ENCODE results near the gene RXRA. TPM values are rescaled to one million over a fixed set of nuclear protein-coding genes. Genes with fewer than 3 reads are reported as not detected.

RXRA gene
- total and polyA plus RNA-seq, 3 experiments from 2014 or later, result 2.1 to 10.0 (median 9.9) TPM

- Mint-ChIP-seq H3K27me3 (no peaks in the 10 kb centered on the region), H3K36me3 (no peaks in the 10 kb centered on the region), H3K4me3 (peak overlapping the region; percentile 75 to 92 (median 84)), H3K4me1 (peaks cover 50 to 63% (median 50%) of the 10 kb centered on the region in 3 donors), H3K27ac (peak overlapping the region; percentile 85 to 99 (median 95)), H3K9me3 (peaks cover 0 to 3% (median 0%) of the 10 kb centered on the region in 5 donors)
- Histone ChIP-seq H3K9me3 (ENCODE audit: low read length) (no peaks in the 10 kb centered on the region), H3K4me3 (ENCODE audit: low read length) (peak overlapping the region; percentile 62), H3K4me1 (ENCODE audit: insufficient read depth, low read length) (peaks cover 55% of the 10 kb centered on the region), H3K27me3 (ENCODE audit: insufficient read depth, low read length, poor library complexity, severe bottlenecking) (no peaks in the 10 kb centered on the region), H3K27ac (ENCODE audit: low read depth, low read length) (peak overlapping the region; percentile 66), H3K36me3 (ENCODE audit: insufficient read depth, low read length) (no peaks in the 10 kb centered on the region)
- ChIA-PET CTCF (interaction anchor here (0.9 to 3.3 kb wide), 3 partner anchors 11 to 46 kb away, joined by 3 to 11 read pairs (median 4); no protein-coding TSS in a partner anchor), POLR2A (no interaction called here)
- peak; percentile 53 to 70 (median 64) for DNase-seq
Measured at GRCh38 chr9:134396825-134397224, 70.6 kb downstream of the RXRA start.

GRCh38 chr9:134398756-134399155 lies 72.5 kb downstream of the RXRA start:
- Mint-ChIP-seq H3K4me1 (peaks cover 37 to 56% (median 41%) of the 10 kb centered on the region in 3 donors), H3K27me3 (no peaks in the 10 kb centered on the region), H3K36me3 (no peaks in the 10 kb centered on the region), H3K9me3 (peaks cover 0 to 2% (median 0%) of the 10 kb centered on the region in 5 donors), H3K4me3 (peak overlapping the region in 1 of 7 donors; percentile 3), H3K27ac (peak overlapping the region in 5 of 8 donors; percentile 19 to 96 (median 47))
- Histone ChIP-seq H3K36me3 (ENCODE audit: insufficient read depth, low read length) (no peaks in the 10 kb centered on the region), H3K27me3 (ENCODE audit: insufficient read depth, low read length, poor library complexity, severe bottlenecking) (no peaks in the 10 kb centered on the region), H3K4me1 (ENCODE audit: insufficient read depth, low read length) (peaks cover 43% of the 10 kb centered on the region), H3K9me3 (ENCODE audit: low read length) (no peaks in the 10 kb centered on the region), H3K4me3 (ENCODE audit: low read length) (no peak overlapping the region), H3K27ac (ENCODE audit: low read depth, low read length) (no peak overlapping the region)
- no peak for DNase-seq
- ChIA-PET CTCF (no interaction called here), POLR2A (no interaction called here)

GRCh38 chr9:134399435-134400056 lies 73.3 kb downstream of the RXRA start:
- POLR2A ChIA-PET, result no interaction called here
- CTCF ChIA-PET, result no interaction called here
- H3K27ac ChIP-seq (ENCODE audit: low read depth, low read length), result no peak overlapping the region

DNA sequence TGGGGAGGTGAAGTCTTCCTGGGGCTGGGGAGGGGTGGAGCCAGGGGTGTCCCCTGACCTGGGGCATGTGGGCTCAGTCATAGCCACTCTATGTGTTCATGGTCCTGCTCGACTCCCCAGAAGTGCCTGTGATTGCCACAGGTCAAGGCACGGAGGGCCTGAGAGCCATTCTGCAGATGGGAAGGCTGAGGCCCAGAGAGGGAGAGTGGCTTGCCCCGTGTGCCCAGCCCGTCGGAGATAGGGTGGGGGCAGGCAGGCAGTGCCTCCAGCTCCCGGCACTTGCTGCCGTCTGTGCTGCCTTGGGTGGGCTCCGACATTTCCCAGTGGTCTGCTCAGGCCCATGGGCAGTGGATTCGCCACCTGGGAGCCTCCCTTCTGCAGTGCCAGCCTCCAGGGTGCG lies 74.0 kb downstream of the RXRA start:
- Mint-ChIP-seq H3K27ac (peak overlapping the region in 3 of 8 donors; percentile 19 to 96 (median 75)), H3K4me1 (peaks cover 40 to 53% (median 44%) of the 10 kb centered on the region in 3 donors), H3K36me3 (no peaks in the 10 kb centered on the region), H3K27me3 (no peaks in the 10 kb centered on the region), H3K9me3 (peaks cover 0 to 1% (median 0%) of the 10 kb centered on the region in 5 donors), H3K4me3 (no peak overlapping the region)
- ChIA-PET CTCF (no interaction called here), POLR2A (no interaction called here)
- H3K4me1 ChIP-seq (ENCODE audit: insufficient read depth, low read length), result peaks cover 55% of the 10 kb centered on the region
- no peak for DNase-seq
- no peaks in the 10 kb centered on the region for H3K27me3 ChIP-seq (ENCODE audit: insufficient read depth, low read length, poor library complexity, severe bottlenecking)
- no peaks in the 10 kb centered on the region for H3K36me3 ChIP-seq (ENCODE audit: insufficient read depth, low read length)
- no peaks in the 10 kb centered on the region for H3K9me3 ChIP-seq (ENCODE audit: low read length)
- no peak overlapping the region for H3K27ac ChIP-seq (ENCODE audit: low read depth, low read length)
- H3K4me3 ChIP-seq (ENCODE audit: low read length), result no peak overlapping the region

More at GRCh38 chr9:134399435-134400056, 73.3 kb downstream of the RXRA start:
- Mint-ChIP-seq H3K9me3 (peaks cover 0 to 1% (median 0%) of the 10 kb centered on the region in 5 donors), H3K4me3 (peak overlapping the region in 2 of 7 donors; percentile 48 to 59), H3K27me3 (no peaks in the 10 kb centered on the region), H3K27ac (peak overlapping the region in 5 of 8 donors; percentile 17 to 96 (median 83)), H3K36me3 (no peaks in the 10 kb centered on the region), H3K4me1 (peaks cover 37 to 56% (median 43%) of the 10 kb centered on the region in 3 donors)
- no peaks in the 10 kb centered on the region for H3K27me3 ChIP-seq (ENCODE audit: insufficient read depth, low read length, poor library complexity, severe bottlenecking)
- no peak overlapping the region for H3K4me3 ChIP-seq (ENCODE audit: low read length)
- no peak for DNase-seq
- no peaks in the 10 kb centered on the region for H3K9me3 ChIP-seq (ENCODE audit: low read length)
- H3K36me3 ChIP-seq (ENCODE audit: insufficient read depth, low read length), result no peaks in the 10 kb centered on the region
- H3K4me1 ChIP-seq (ENCODE audit: insufficient read depth, low read length), result peaks cover 48% of the 10 kb centered on the region

- no peak overlapping the region for H3K27ac ChIP-seq (ENCODE audit: low read depth, low read length)
- Mint-ChIP-seq H3K4me1 (peaks cover 37 to 52% (median 40%) of the 10 kb centered on the region in 3 donors), H3K36me3 (no peaks in the 10 kb centered on the region), H3K4me3 (no peak overlapping the region), H3K27me3 (peaks cover 0 to 2% of the 10 kb centered on the region in 2 donors), H3K9me3 (peaks cover 0 to 1% (median 0%) of the 10 kb centered on the region in 5 donors), H3K27ac (no peak overlapping the region)
- POLR2A ChIA-PET, result no interaction called here
- no peaks in the 10 kb centered on the region for H3K27me3 ChIP-seq (ENCODE audit: insufficient read depth, low read length, poor library complexity, severe bottlenecking)
- no peaks in the 10 kb centered on the region for H3K36me3 ChIP-seq (ENCODE audit: insufficient read depth, low read length)
- peaks cover 55% of the 10 kb centered on the region for H3K4me1 ChIP-seq (ENCODE audit: insufficient read depth, low read length)
- DNase-seq, result no peak
- H3K9me3 ChIP-seq (ENCODE audit: low read length), result no peaks in the 10 kb centered on the region
- CTCF ChIA-PET, result no interaction called here
- H3K4me3 ChIP-seq (ENCODE audit: low read length), result no peak overlapping the region
Measured at GRCh38 chr9:134401391-134401790, 75.1 kb downstream of the RXRA start.

- CTCF ChIA-PET, result interaction anchor here (2.0 kb wide), 1 partner anchor 41 kb away, joined by 4 read pairs; no protein-coding TSS in a partner anchor
- no peak overlapping the region for H3K4me3 Mint-ChIP-seq
- H3K4me1 Mint-ChIP-seq, result peaks cover 34 to 52% (median 39%) of the 10 kb centered on the region in 3 donors
- Histone ChIP-seq H3K27ac (ENCODE audit: low read depth, low read length) (no peak overlapping the region), H3K4me3 (ENCODE audit: low read length) (no peak overlapping the region), H3K4me1 (ENCODE audit: insufficient read depth, low read length) (peaks cover 55% of the 10 kb centered on the region), H3K9me3 (ENCODE audit: low read length) (no peaks in the 10 kb centered on the region), H3K27me3 (ENCODE audit: insufficient read depth, low read length, poor library complexity, severe bottlenecking) (no peaks in the 10 kb centered on the region), H3K36me3 (ENCODE audit: insufficient read depth, low read length) (no peaks in the 10 kb centered on the region)
- H3K9me3 Mint-ChIP-seq, result peaks cover 0 to 1% (median 0%) of the 10 kb centered on the region in 5 donors
- H3K36me3 Mint-ChIP-seq, result peaks cover 0 to 1% (median 0%) of the 10 kb centered on the region in 3 donors
- POLR2A ChIA-PET, result no interaction called here
- no peak overlapping the region for H3K27ac Mint-ChIP-seq
- peaks cover 0 to 3% of the 10 kb centered on the region in 2 donors for H3K27me3 Mint-ChIP-seq
- no peak for DNase-seq
Measured at GRCh38 chr9:134402182-134402581, 75.9 kb downstream of the RXRA start.

DNA sequence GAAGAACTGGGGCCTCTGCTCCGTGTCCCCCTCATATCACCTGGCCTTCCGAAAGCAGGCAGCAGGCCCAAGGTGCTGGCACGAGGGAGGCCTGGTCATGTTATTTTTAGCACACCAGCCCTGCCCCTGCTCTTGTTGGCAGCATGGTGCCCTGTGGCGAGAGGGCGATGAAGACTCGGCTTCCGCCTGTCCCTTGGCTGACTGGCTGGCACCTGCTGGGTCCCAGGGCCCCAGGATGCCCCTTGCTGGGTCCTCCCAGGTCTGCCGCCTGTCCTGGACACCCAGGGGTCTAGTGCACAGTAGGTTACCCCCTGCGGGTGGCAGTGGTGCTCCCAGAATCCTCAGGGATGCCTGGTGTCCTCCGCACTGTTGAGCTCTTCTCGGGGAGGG lies 77.0 kb downstream of the RXRA start:
- ChIA-PET POLR2A (interaction anchor here (1.4 kb wide), 1 partner anchor 11 kb away, joined by 6 read pairs; no protein-coding TSS in a partner anchor), CTCF (interaction anchor here (2.0 kb wide), 1 partner anchor 40 kb away, joined by 4 read pairs; no protein-coding TSS in a partner anchor)
- Mint-ChIP-seq H3K9me3 (peaks cover 0 to 1% (median 0%) of the 10 kb centered on the region in 5 donors), H3K36me3 (peaks cover 0 to 1% (median 0%) of the 10 kb centered on the region in 3 donors), H3K4me1 (peaks cover 30 to 52% (median 35%) of the 10 kb centered on the region in 3 donors), H3K4me3 (peak overlapping the region in 6 of 7 donors; percentile 34 to 79 (median 65)), H3K27ac (peak overlapping the region in 6 of 8 donors; percentile 67 to 95 (median 86)), H3K27me3 (peaks cover 0 to 3% of the 10 kb centered on the region in 2 donors)
- Histone ChIP-seq H3K36me3 (ENCODE audit: insufficient read depth, low read length) (no peaks in the 10 kb centered on the region), H3K27ac (ENCODE audit: low read depth, low read length) (no peak overlapping the region), H3K4me3 (ENCODE audit: low read length) (no peak overlapping the region), H3K9me3 (ENCODE audit: low read length) (no peaks in the 10 kb centered on the region), H3K27me3 (ENCODE audit: insufficient read depth, low read length, poor library complexity, severe bottlenecking) (no peaks in the 10 kb centered on the region), H3K4me1 (ENCODE audit: insufficient read depth, low read length) (peaks cover 59% of the 10 kb centered on the region)
- no peak for DNase-seq

All from CD8-positive, alpha-beta memory T cell (primary cell).